HG03060 (cell line): ENCODE results near the gene CROCC.
"Not testable (repeated sequence)": the region's sequence is repeated elsewhere in the genome, so short reads cannot be mapped to it uniquely, and the experiment has no call there.

ENCODE experiments used
- ATAC-seq: cut with Tn5 transposase; IDR thresholded peaks from one replicate; pipeline ENCODE4 v1.9.1; 2021; ENCODE audit warnings: low read depth, moderate number of reproducible peaks; ENCODE audit not compliant: unreplicated experiment

Gene CROCC

GRCh38 chr1:16913833-16914662, 7.7 kb upstream of the CROCC start:
- peak; percentile 35 for ATAC-seq

GRCh38 chr1:16914928-16915626, 6.7 kb upstream of the CROCC start:
- not testable (repeated sequence) for ATAC-seq

- no peak for ATAC-seq
Observed at GRCh38 chr1:16915627-16915973, 6.1 kb upstream of the CROCC start.

- ATAC-seq = not testable (repeated sequence)
Observed at GRCh38 chr1:16916036-16916880, 5.5 kb upstream of the CROCC start.

- no peak for ATAC-seq
Observed at GRCh38 chr1:16918371-16918770, 3.4 kb upstream of the CROCC start.

GRCh38 chr1:16918936-16919665, 2.6 kb upstream of the CROCC start:
- not testable (repeated sequence) for ATAC-seq

- ATAC-seq = no peak
Observed at GRCh38 chr1:16920951-16921350, 780 bp upstream of the CROCC start.

- no peak for ATAC-seq
Observed at GRCh38 chr1:16922466-16922865, 735 bp downstream of the CROCC start.

GRCh38 chr1:16922885-16923431, 1.2 kb downstream of the CROCC start:
- ATAC-seq = no peak

GRCh38 chr1:16924216-16924918, 2.6 kb downstream of the CROCC start:
- no peak for ATAC-seq

GRCh38 chr1:16924919-16925477, 3.3 kb downstream of the CROCC start:
- ATAC-seq = no peak

GRCh38 chr1:16925635-16926490, 4.1 kb downstream of the CROCC start:
- ATAC-seq = no peak

GRCh38 chr1:16926491-16927073, 4.9 kb downstream of the CROCC start:
- no peak for ATAC-seq

GRCh38 chr1:16927256-16927655, 5.5 kb downstream of the CROCC start:
- ATAC-seq = no peak

- ATAC-seq = no peak
Observed at GRCh38 chr1:16927711-16928485, 6.2 kb downstream of the CROCC start.

GRCh38 chr1:16929146-16930041, 7.7 kb downstream of the CROCC start:
- not testable (repeated sequence) for ATAC-seq
